H9 (cell line): ENCODE measurements around the gene MACROH2A1. TPM values are rescaled to one million over a fixed set of nuclear protein-coding genes. Genes with fewer than 3 reads are reported as not detected.

Source experiments
- DNase-seq: peaks from one replicate; pipeline ENCODE4 v3.0.0-alpha.2; 2017
- H2AFZ ChIP-seq: one replicate; pipeline ENCODE4 v1.6.1; 2013; ENCODE audit warnings: mild to moderate bottlenecking, low read length, control low read depth, moderate library complexity
- H2AK5ac ChIP-seq: 2 replicates; pipeline ENCODE4 v1.6.1; 2013; ENCODE audit warnings: low read length, control low read depth, mixed read lengths; ENCODE audit not compliant: insufficient read length
- H2BK120ac ChIP-seq: one replicate; pipeline ENCODE4 v1.6.1; 2013; ENCODE audit warnings: low read depth, mild to moderate bottlenecking, low read length, control low read depth, inconsistent platforms; ENCODE audit not compliant: poor library complexity, severe bottlenecking
- H2BK12ac ChIP-seq: 2 replicates; pipeline ENCODE4 v1.6.1; 2013; ENCODE audit warnings: low read length, control low read depth, mixed read lengths, low read depth; ENCODE audit not compliant: insufficient read length
- H2BK15ac ChIP-seq: 2 replicates; pipeline ENCODE4 v1.6.1; 2013; ENCODE audit warnings: low read depth, low read length, control low read depth
- H2BK20ac ChIP-seq: one replicate; pipeline ENCODE4 v1.6.1; 2013; ENCODE audit warnings: low read depth, mild to moderate bottlenecking, low read length, control low read depth, inconsistent platforms; ENCODE audit not compliant: poor library complexity, severe bottlenecking
- H2BK5ac ChIP-seq: 2 replicates; pipeline ENCODE4 v1.6.1; 2013; ENCODE audit warnings: low read length, control low read depth, mixed read lengths; ENCODE audit not compliant: insufficient read length
- H3K14ac ChIP-seq: 2 replicates; pipeline ENCODE4 v1.6.1; 2013; ENCODE audit warnings: low read length, control low read depth; ENCODE audit not compliant: insufficient read depth
- H3K18ac ChIP-seq: 2 replicates; pipeline ENCODE4 v1.6.1; 2013; ENCODE audit warnings: low read depth, mild to moderate bottlenecking, mixed read lengths, low read length, control low read depth; ENCODE audit not compliant: insufficient read length
- H3K23ac ChIP-seq: 2 replicates; pipeline ENCODE4 v1.6.1; 2013; ENCODE audit warnings: low read length, control low read depth, mixed read lengths, low read depth; ENCODE audit not compliant: insufficient read length
- H3K23me2 ChIP-seq: 2 replicates; pipeline ENCODE4 v1.6.1; 2013; ENCODE audit warnings: low read depth, mild to moderate bottlenecking, mixed read lengths, low read length, control low read depth; ENCODE audit not compliant: insufficient read length, poor library complexity, severe bottlenecking
- H3K27ac ChIP-seq: 2 replicates; pipeline ENCODE4 v1.5.1; 2013; ENCODE audit warnings: low read length, control low read depth, mixed read lengths, low read depth; ENCODE audit not compliant: insufficient read length
- H3K27me3 ChIP-seq: 2 replicates; pipeline ENCODE4 v1.6.1; 2013; ENCODE audit warnings: low read length, control low read depth, inconsistent platforms; ENCODE audit not compliant: insufficient read depth
- H3K4ac ChIP-seq: 2 replicates; pipeline ENCODE4 v1.6.1; 2013; ENCODE audit warnings: low read depth, mild to moderate bottlenecking, control low read depth, inconsistent platforms, low read length, moderate library complexity
- H3K4me1 ChIP-seq: 2 replicates; pipeline ENCODE4 v1.6.1; 2013; ENCODE audit warnings: low read length, control low read depth, inconsistent platforms; ENCODE audit not compliant: insufficient read depth
- H3K4me2 ChIP-seq: 2 replicates; pipeline ENCODE4 v1.6.1; 2013; ENCODE audit warnings: low read length, control low read depth, mixed read lengths; ENCODE audit not compliant: insufficient read length, insufficient read depth
- H3K56ac ChIP-seq: 2 replicates; pipeline ENCODE4 v1.6.1; 2013; ENCODE audit warnings: low read depth, mild to moderate bottlenecking, mixed read lengths, low read length, control low read depth; ENCODE audit not compliant: insufficient read length
- H3K79me1 ChIP-seq: 2 replicates; pipeline ENCODE4 v1.6.1; 2013; ENCODE audit warnings: low read depth, mild to moderate bottlenecking, moderate library complexity, low read length, control low read depth, inconsistent platforms; ENCODE audit not compliant: insufficient read depth, poor library complexity, severe bottlenecking
- H3K79me2 ChIP-seq: 2 replicates; pipeline ENCODE4 v1.6.1; 2013; ENCODE audit warnings: low read length, control low read depth, inconsistent platforms; ENCODE audit not compliant: insufficient read depth
- H3K9ac ChIP-seq: 2 replicates; pipeline ENCODE4 v1.6.1; 2013; ENCODE audit warnings: low read length, control low read depth, mixed read lengths; ENCODE audit not compliant: insufficient read length; ENCODE audit errors: extremely low read depth
- H3K9me3 ChIP-seq: one replicate; pipeline ENCODE4 v1.6.1; 2013; ENCODE audit warnings: low read depth, low read length, inconsistent platforms; ENCODE audit not compliant: control insufficient read depth
- H3T11ph ChIP-seq: one replicate; pipeline ENCODE4 v1.6.1; 2013; ENCODE audit warnings: mild to moderate bottlenecking, low read length, control low read depth, inconsistent platforms
- H4K20me1 ChIP-seq: one replicate; pipeline ENCODE4 v1.6.1; 2013; ENCODE audit not compliant: control insufficient read depth, insufficient read length, insufficient read depth
- H4K5ac ChIP-seq: 2 replicates; pipeline ENCODE4 v1.6.1; 2013; ENCODE audit warnings: low read depth, mild to moderate bottlenecking, mixed read lengths, low read length, control low read depth; ENCODE audit not compliant: insufficient read length
- H4K8ac ChIP-seq: replicated peaks from 2 replicates; pipeline ENCODE4 v1.6.1; 2013; ENCODE audit warnings: low read length, control low read depth, mixed read lengths, low read depth; ENCODE audit not compliant: insufficient read length
- H4K91ac ChIP-seq: 2 replicates; pipeline ENCODE4 v1.6.1; 2013; ENCODE audit warnings: low read depth, mild to moderate bottlenecking, moderate library complexity, mixed read lengths, low read length, control low read depth; ENCODE audit not compliant: insufficient read length
- H3K27ac Mint-ChIP-seq, 3 experiments: 2 replicates in 2 of 3; 3 replicates in 1 of 3; pipeline ENCODE4 v1.8.0; 2020 to 2021; ENCODE audit warnings: mixed read lengths in 3 of 3, mild to moderate bottlenecking in 1 of 3, moderate library complexity in 1 of 3
- H3K27me3 Mint-ChIP-seq: 2 replicates; pipeline ENCODE4 v1.8.0; 2021; ENCODE audit warnings: low read depth, mild to moderate bottlenecking, moderate library complexity, mixed read lengths
- H3K36me3 Mint-ChIP-seq, 3 experiments: 2 replicates in 2 of 3; 3 replicates in 1 of 3; pipeline ENCODE4 v1.8.0; 2020 to 2021; ENCODE audit warnings: low read depth in 3 of 3, mixed read lengths in 3 of 3; ENCODE audit not compliant: insufficient read depth in 1 of 3
- H3K4me1 Mint-ChIP-seq, 2 experiments: 2 replicates each; pipeline ENCODE4 v1.8.0; 2020; ENCODE audit warnings: mixed read lengths in 2 of 2
- H3K4me3 Mint-ChIP-seq, 2 experiments: 2 replicates in 1 of 2; 3 replicates in 1 of 2; pipeline ENCODE4 v1.8.0; 2020 to 2021; ENCODE audit warnings: mild to moderate bottlenecking in 2 of 2, mixed read lengths in 2 of 2, moderate library complexity in 1 of 2
- H3K9me3 Mint-ChIP-seq, 2 experiments: 2 replicates in 1 of 2; 3 replicates in 1 of 2; pipeline ENCODE4 v1.8.0; 2020; ENCODE audit warnings: mild to moderate bottlenecking in 2 of 2, mixed read lengths in 2 of 2, moderate library complexity in 1 of 2
- CTCF ChIP-seq: fragments of 200-600 bp; sonication (generic); conservative IDR thresholded peaks from 3 replicates; pipeline ENCODE4 v1.8.0; 2021; ENCODE audit warnings: antibody characterized with exemption, mild to moderate bottlenecking
- WGBS: extraction: QIAGEN DNeasy Blood & Tissue Kit; methylation state at CpG from one replicate; pipeline ENCODE4 v1.1.7; 2013; ENCODE audit warnings: missing lambda C conversion rate, low lambda C conversion rate, mixed read lengths; ENCODE audit not compliant: insufficient read length; ENCODE audit errors: extremely low coverage; 5-methylcytosine and 5-hydroxymethylcytosine counted together
- total RNA-seq: library from RNA; stranded (reverse); gene quantifications from 2 replicates; pipeline ENCODE4 v1.2.1, GENCODE V29; 2021

The MACROH2A1 gene
- total RNA-seq, 1 experiment from 2014 or later = 111 TPM

DNA sequence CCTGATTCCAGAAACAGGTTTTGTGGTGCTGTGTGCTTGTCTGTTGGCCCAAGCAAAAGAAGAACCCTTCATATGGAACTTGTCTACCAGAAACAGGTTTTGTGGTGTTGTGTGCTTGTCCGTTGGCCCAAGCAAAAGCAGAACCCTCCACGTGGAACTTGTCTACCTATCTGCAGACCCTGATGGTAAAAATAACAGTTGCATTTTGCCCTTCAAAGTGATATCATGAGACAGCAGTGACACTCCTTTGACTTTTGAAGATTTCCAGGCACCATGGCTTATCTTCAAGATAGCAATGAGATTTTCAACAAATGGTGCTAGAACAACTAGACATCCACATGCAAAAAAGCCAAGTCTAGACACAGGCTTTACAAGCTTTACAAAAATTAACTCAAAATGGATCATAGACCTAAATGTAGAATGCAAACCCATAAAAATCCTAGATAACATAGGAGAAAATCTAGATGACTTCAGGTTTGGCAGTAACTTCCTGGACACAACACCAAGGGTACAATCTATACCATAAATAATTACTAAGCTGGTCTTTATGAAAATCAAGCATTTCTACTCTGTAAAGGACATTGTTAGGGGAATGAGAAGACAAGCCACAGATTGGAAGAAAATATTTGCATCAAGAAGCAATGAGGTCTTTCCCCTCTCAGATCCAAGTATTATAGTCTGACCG lies 16.8 kb downstream of the MACROH2A1 start:
- Histone ChIP-seq H3K79me1 (no peaks in the 10 kb centered on the region), H2BK20ac (no peak overlapping the region), H2AK5ac (no peak overlapping the region), H3K9me3 (no peaks in the 10 kb centered on the region), H3K79me2 (no peaks in the 10 kb centered on the region), H4K91ac (no peak overlapping the region), H3K27me3 (no peaks in the 10 kb centered on the region), H4K8ac (no peak overlapping the region), H3K4me2 (no peak overlapping the region), H2AFZ (no peak overlapping the region), H2BK120ac (no peak overlapping the region), H3K4ac (no peak overlapping the region), H4K5ac (no peak overlapping the region), H3K9ac (no peak overlapping the region), H4K20me1 (peaks cover 2% of the 10 kb centered on the region), H3K4me1 (no peaks in the 10 kb centered on the region), H3K23ac (no peak overlapping the region), H2BK12ac (no peak overlapping the region), H3K14ac (no peak overlapping the region), H3K18ac (no peak overlapping the region), H2BK5ac (no peak overlapping the region), H3T11ph (no peak overlapping the region), H2BK15ac (no peak overlapping the region), H3K27ac (no peak overlapping the region), H3K23me2 (no peaks in the 10 kb centered on the region), H3K56ac (no peak overlapping the region)
- Mint-ChIP-seq H3K4me1 (no peaks in the 10 kb centered on the region), H3K4me3 (no peak overlapping the region), H3K27me3 (no peaks in the 10 kb centered on the region), H3K36me3 (peaks cover 20 to 80% (median 20%) of the 10 kb centered on the region in 3 experiments; a peak in 6 of 7 replicates), H3K9me3 (no peaks in the 10 kb centered on the region), H3K27ac (no peak overlapping the region)
- no CpG with 5 or more reads among the region's 3 CpGs for WGBS
- DNase-seq = no peak
- TF ChIP-seq CTCF = no peak
